Esophagus muscularis mucosa (tissue), 4 donors: ENCODE data around the gene EEPD1. TPM values are rescaled to one million over a fixed set of nuclear protein-coding genes. Genes with fewer than 3 reads are reported as not detected.

Experiments
- DNase-seq: peaks from one replicate; pipeline ENCODE4 v3.0.0-alpha.2; 2017; ENCODE audit errors: extremely low spot score
- H3K27ac ChIP-seq, 4 donors: fragments of 200-600 bp; sonication (generic); replicated peaks in 1 of 4; 1 replicate in 3 of 4; 2 replicates in 1 of 4; pipeline ENCODE4 v1.5.1; 2016 to 2019; ENCODE audit warnings: mild to moderate bottlenecking in 1 of 4
- H3K27me3 ChIP-seq, 4 donors: fragments of 200-600 bp; sonication (generic); one replicate each; pipeline versions ENCODE4 v1.5.1 to v1.6.0; 2016 to 2019
- H3K36me3 ChIP-seq, 4 donors: fragments of 200-600 bp; sonication (generic); one replicate each; pipeline ENCODE4 v1.5.1; 2016 to 2019
- H3K4me1 ChIP-seq, 4 donors: fragments of 200-600 bp; sonication (generic); one replicate each; pipeline ENCODE4 v1.5.1; 2016 to 2019
- H3K4me3 ChIP-seq, 4 donors: fragments of 200-600 bp; sonication (generic); 1 replicate in 2 of 4; 2 replicates in 2 of 4; pipeline ENCODE4 v1.5.1; 2016 to 2019; ENCODE audit warnings: mild to moderate bottlenecking in 4 of 4, moderate library complexity in 1 of 4
- H3K9me3 ChIP-seq, 4 donors: fragments of 200-600 bp; sonication (generic); 1 replicate in 3 of 4; 2 replicates in 1 of 4; pipeline ENCODE4 v1.5.1; 2016 to 2019
- CTCF ChIP-seq, 3 experiments: fragments of 200-600 bp in 2 of 3; fragments of 450-650 bp in 1 of 3; sonication (generic) in 2 of 3; IDR thresholded peaks; one replicate each; pipeline ENCODE4 v1.5.1; 2017 to 2019; ENCODE audit warnings: antibody characterized with exemption in 3 of 3, mild to moderate bottlenecking in 2 of 3, moderate library complexity in 1 of 3
- EP300 ChIP-seq: sonication (generic); formaldehyde crosslinking; IDR thresholded peaks from one replicate; pipeline ENCODE4 v1.6.1; 2017; ENCODE audit warnings: antibody characterized with exemption
- POLR2A ChIP-seq: fragments of 450-650 bp; IDR thresholded peaks from one replicate; pipeline ENCODE4 v1.6.1; 2017; ENCODE audit warnings: antibody characterized with exemption, moderate library complexity, mild to moderate bottlenecking, low read depth
- POLR2AphosphoS5 ChIP-seq, 2 donors: sonication (generic); formaldehyde crosslinking; IDR thresholded peaks; one replicate each; pipeline ENCODE4 v1.6.1; 2017; ENCODE audit warnings: antibody characterized with exemption in 2 of 2
- WGBS: methylation state at CpG from one replicate; pipeline ENCODE4 v1.1.5; 2018; 5-methylcytosine and 5-hydroxymethylcytosine counted together
- intact Hi-C: fragments of 100-400 bp; cut with DNase I; formaldehyde crosslinking; loops from one replicate; pipeline ENCODE4 v1.15.1; 2023
- total RNA-seq, 4 donors: library from RNA; depleted of rRNA; stranded (reverse); fragments of >200 nt; gene quantifications; one replicate each; pipeline versions ENCODE4 v1.1.0 to v1.2.1, GENCODE V29; 2016

The EEPD1 gene
- total RNA-seq, 4 donors from 2014 or later, result 18.7 to 27.9 (median 26.6) TPM

GRCh38 chr7:36180121-36180520 lies 27.1 kb downstream of the EEPD1 start:
- Histone ChIP-seq H3K27ac (no peak overlapping the region), H3K4me3 (no peak overlapping the region), H3K27me3 (no peaks in the 10 kb centered on the region), H3K36me3 (no peaks in the 10 kb centered on the region), H3K4me1 (peaks cover 13 to 69% (median 60%) of the 10 kb centered on the region in 4 donors), H3K9me3 (no peaks in the 10 kb centered on the region)
- WGBS, result 84% methylated on average over 5 of the region's 5 CpGs
- no peak for TF ChIP-seq POLR2A
- no peak for TF ChIP-seq CTCF (IDR thresholded peaks at IDR 0.05)
- TF ChIP-seq EP300, result no peak
- no peak for TF ChIP-seq POLR2AphosphoS5 (IDR thresholded peaks at IDR 0.05)
- DNase-seq, result no peak
- intact Hi-C loops, result no loop called here

GRCh38 chr7:36181668-36182067 lies 28.6 kb downstream of the EEPD1 start:
- no peak for DNase-seq
- 77% methylated on average over 4 of the region's 4 CpGs for WGBS
- intact Hi-C loops, result no loop called here
- H3K9me3 ChIP-seq, result no peaks in the 10 kb centered on the region
- peak overlapping the region in 1 of 4 donors; percentile 46 for H3K27ac ChIP-seq
- TF ChIP-seq POLR2A (no peak), EP300 (no peak), POLR2AphosphoS5 (IDR thresholded peaks at IDR 0.05) (peak in 1 of 2 donors; percentile 11)
- H3K4me3 ChIP-seq, result no peak overlapping the region
- H3K36me3 ChIP-seq, result no peaks in the 10 kb centered on the region
- no peaks in the 10 kb centered on the region for H3K27me3 ChIP-seq
- H3K4me1 ChIP-seq, result peaks cover 7 to 60% (median 50%) of the 10 kb centered on the region in 4 donors

- intact Hi-C loops, result no loop called here
- TF ChIP-seq POLR2AphosphoS5 (IDR thresholded peaks at IDR 0.05) (no peak), POLR2A (no peak), CTCF (IDR thresholded peaks at IDR 0.05) (no peak), EP300 (no peak)
- Histone ChIP-seq H3K27ac (peak overlapping the region; percentile 35 to 54 (median 38)), H3K4me1 (peaks cover 10 to 66% (median 56%) of the 10 kb centered on the region in 4 donors), H3K36me3 (no peaks in the 10 kb centered on the region), H3K9me3 (no peaks in the 10 kb centered on the region), H3K27me3 (no peaks in the 10 kb centered on the region), H3K4me3 (no peak overlapping the region)
- no peak for DNase-seq
- 76% methylated on average over 9 of the region's 13 CpGs for WGBS
Observed at GRCh38 chr7:36182854-36183604, 30.0 kb downstream of the EEPD1 start.

- 90% methylated on average over 2 of the region's 2 CpGs for WGBS
- Histone ChIP-seq H3K4me3 (no peak overlapping the region), H3K9me3 (no peaks in the 10 kb centered on the region), H3K27me3 (no peaks in the 10 kb centered on the region), H3K36me3 (no peaks in the 10 kb centered on the region), H3K27ac (no peak overlapping the region), H3K4me1 (peaks cover 14 to 64% (median 58%) of the 10 kb centered on the region in 4 donors)
- intact Hi-C loops, result no loop called here
- TF ChIP-seq POLR2AphosphoS5 (IDR thresholded peaks at IDR 0.05), result no peak
- no peak for DNase-seq
Observed at GRCh38 chr7:36185092-36185491, 32.0 kb downstream of the EEPD1 start.

GRCh38 chr7:36185756-36186155 lies 32.7 kb downstream of the EEPD1 start:
- TF ChIP-seq POLR2AphosphoS5 (IDR thresholded peaks at IDR 0.05), result no peak
- Histone ChIP-seq H3K27me3 (no peaks in the 10 kb centered on the region), H3K27ac (no peak overlapping the region), H3K36me3 (no peaks in the 10 kb centered on the region), H3K4me3 (no peak overlapping the region), H3K9me3 (no peaks in the 10 kb centered on the region), H3K4me1 (peaks cover 21 to 64% (median 57%) of the 10 kb centered on the region in 4 donors)
- DNase-seq, result no peak
- intact Hi-C loops, result no loop called here
- 93% methylated on average over 7 of the region's 7 CpGs for WGBS

- Histone ChIP-seq H3K4me1 (peaks cover 27 to 64% (median 57%) of the 10 kb centered on the region in 4 donors), H3K27me3 (no peaks in the 10 kb centered on the region), H3K36me3 (no peaks in the 10 kb centered on the region), H3K4me3 (no peak overlapping the region), H3K9me3 (no peaks in the 10 kb centered on the region), H3K27ac (no peak overlapping the region)
- TF ChIP-seq POLR2A (no peak), POLR2AphosphoS5 (IDR thresholded peaks at IDR 0.05) (no peak)
- WGBS, result 80% methylated on average over 6 of the region's 6 CpGs
- intact Hi-C loops, result no loop called here
- no peak for DNase-seq
Observed at GRCh38 chr7:36186359-36187121, 33.5 kb downstream of the EEPD1 start.
